ENCODE measurements around the gene ABRACL. TPM values are rescaled to one million over a fixed set of nuclear protein-coding genes. Genes with fewer than 3 reads are reported as not detected.

ABRACL gene
- total and polyA plus RNA-seq, 2 donors (not counting 3 experiments of a cell fraction or from before 2014, with no cell fraction given), result 54.4 to 87.4 TPM

- Histone ChIP-seq H3K36me3 (ENCODE audit: control insufficient read depth in 2 of 2, extremely low read depth in 1 of 2, insufficient read depth in 2 of 2, low read length in 2 of 2) (no peaks in the 10 kb centered on the region), H3K27me3 (ENCODE audit: control insufficient read depth in 2 of 2, insufficient read depth in 2 of 2, low read length in 2 of 2) (peaks cover 0 to 2% of the 10 kb centered on the region in 2 experiments), H4K20me1 (replicated peaks; ENCODE audit: control insufficient read depth, extremely low read depth, insufficient read depth, low read length) (no peaks in the 10 kb centered on the region), H2AFZ (ENCODE audit: low read depth, low read length) (no peak overlapping the region), H3K9me1 (replicated peaks; ENCODE audit: control insufficient read depth, extremely low read depth, insufficient read depth, low read length) (no peaks in the 10 kb centered on the region), H3K4me1 (ENCODE audit: control insufficient read depth, extremely low read depth, insufficient read depth, low read length) (no peaks in the 10 kb centered on the region), H3K79me2 (ENCODE audit: control insufficient read depth, insufficient read depth, low read length) (no peaks in the 10 kb centered on the region), H3K4me3 (replicated peaks in 1 of 3; ENCODE audit: insufficient read depth in 1 of 3, low read depth in 1 of 3, low read length in 3 of 3) (no peak overlapping the region), H3K9ac (replicated peaks; ENCODE audit: extremely low read depth, insufficient read depth, low read length) (no peak overlapping the region), H3K27ac (ENCODE audit: insufficient read depth, low read depth, low read length) (no peak overlapping the region), H3K9me3 (replicated peaks; ENCODE audit: control insufficient read depth, insufficient read depth, low read length) (no peaks in the 10 kb centered on the region), H3K4me2 (ENCODE audit: insufficient read depth, low read length) (no peak overlapping the region)
- BruUV-seq (replicated peaks), result no TSS peak
- dilution Hi-C loops (cut with MboI; ENCODE audit: extremely low pct_ligation_motif_present, low sequenced_read_pairs), result no loop called here
- DNase-seq (ENCODE audit: low read depth, low spot score), result no peak
- TF ChIP-seq MYC (IDR thresholded peaks at IDR 0.05; ENCODE audit: low read depth, low read length), result no peak
- no peak for TF ChIP-seq MAX (IDR thresholded peaks at IDR 0.05; ENCODE audit: insufficient read depth, insufficient read length)
- no peak for TF ChIP-seq EZH2 (IDR thresholded peaks at IDR 0.05; ENCODE audit: borderline replicate concordance, low read depth, low read length, severe bottlenecking)
- no peak for TF ChIP-seq POLR2AphosphoS5 (IDR thresholded peaks at IDR 0.05; ENCODE audit: insufficient read depth, low read depth, low read length)
- no peak for TF ChIP-seq CTCF (IDR thresholded peaks at IDR 0.05; ENCODE audit: extremely low read depth in 1 of 2, insufficient read depth in 1 of 2, low read depth in 1 of 2, low read length in 2 of 2)
- TF ChIP-seq GATA2 (IDR thresholded peaks at IDR 0.05; ENCODE audit: insufficient read depth, insufficient read length, low read depth, low read length), result no peak
- no peak for TF ChIP-seq POLR2A (IDR thresholded peaks at IDR 0.05; ENCODE audit: low read depth, low read length)
- TF ChIP-seq FOS (IDR thresholded peaks at IDR 0.05; ENCODE audit: borderline replicate concordance, insufficient read depth, low read length), result no peak
- TF ChIP-seq JUN (IDR thresholded peaks at IDR 0.05; ENCODE audit: borderline replicate concordance, insufficient read depth, insufficient read length, low read depth), result no peak
- no peak for FAIRE-seq
- ChIA-PET CTCF (interaction anchor here (1.5 kb wide), 1 partner anchor 29 kb away, joined by 3 read pairs; no protein-coding TSS in a partner anchor), POLR2A (no interaction called here)
- intact Hi-C loops (cut with micrococcal nuclease), result no loop called here
These were observed 11.3 kb upstream of the ABRACL start for GRCh38 chr6:139017227-139017626.
